ENCODE measurements around the gene SLC22A3. TPM values are rescaled to one million over a fixed set of nuclear protein-coding genes. Genes with fewer than 3 reads are reported as not detected.

SLC22A3 gene
- total RNA-seq, 4 donors from 2014 or later = 16.1 to 39.2 (median 28.1) TPM

GRCh38 chr6:160378218-160378617, 30.0 kb downstream of the SLC22A3 start:
- Histone ChIP-seq H3K36me3 (no peaks in the 10 kb centered on the region), H3K4me1 (peaks cover 0 to 4% of the 10 kb centered on the region in 2 donors), H3K9me3 (no peaks in the 10 kb centered on the region), H3K27me3 (no peaks in the 10 kb centered on the region), H3K27ac (peak overlapping the region; percentile 19 to 31), H3K4me3 (no peak overlapping the region)
- no peak for TF ChIP-seq POLR2A (IDR thresholded peaks at IDR 0.05)
- TF ChIP-seq, protein P1, sequence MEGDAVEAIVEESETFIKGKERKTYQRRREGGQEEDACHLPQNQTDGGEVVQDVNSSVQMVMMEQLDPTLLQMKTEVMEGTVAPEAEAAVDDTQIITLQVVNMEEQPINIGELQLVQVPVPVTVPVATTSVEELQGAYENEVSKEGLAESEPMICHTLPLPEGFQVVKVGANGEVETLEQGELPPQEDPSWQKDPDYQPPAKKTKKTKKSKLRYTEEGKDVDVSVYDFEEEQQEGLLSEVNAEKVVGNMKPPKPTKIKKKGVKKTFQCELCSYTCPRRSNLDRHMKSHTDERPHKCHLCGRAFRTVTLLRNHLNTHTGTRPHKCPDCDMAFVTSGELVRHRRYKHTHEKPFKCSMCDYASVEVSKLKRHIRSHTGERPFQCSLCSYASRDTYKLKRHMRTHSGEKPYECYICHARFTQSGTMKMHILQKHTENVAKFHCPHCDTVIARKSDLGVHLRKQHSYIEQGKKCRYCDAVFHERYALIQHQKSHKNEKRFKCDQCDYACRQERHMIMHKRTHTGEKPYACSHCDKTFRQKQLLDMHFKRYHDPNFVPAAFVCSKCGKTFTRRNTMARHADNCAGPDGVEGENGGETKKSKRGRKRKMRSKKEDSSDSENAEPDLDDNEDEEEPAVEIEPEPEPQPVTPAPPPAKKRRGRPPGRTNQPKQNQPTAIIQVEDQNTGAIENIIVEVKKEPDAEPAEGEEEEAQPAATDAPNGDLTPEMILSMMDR (IDR thresholded peaks at IDR 0.05) = no peak
- no peak for DNase-seq
- intact Hi-C loops (cut with DNase I; ENCODE audit: low total_unique reads) = no loop called here

DNA sequence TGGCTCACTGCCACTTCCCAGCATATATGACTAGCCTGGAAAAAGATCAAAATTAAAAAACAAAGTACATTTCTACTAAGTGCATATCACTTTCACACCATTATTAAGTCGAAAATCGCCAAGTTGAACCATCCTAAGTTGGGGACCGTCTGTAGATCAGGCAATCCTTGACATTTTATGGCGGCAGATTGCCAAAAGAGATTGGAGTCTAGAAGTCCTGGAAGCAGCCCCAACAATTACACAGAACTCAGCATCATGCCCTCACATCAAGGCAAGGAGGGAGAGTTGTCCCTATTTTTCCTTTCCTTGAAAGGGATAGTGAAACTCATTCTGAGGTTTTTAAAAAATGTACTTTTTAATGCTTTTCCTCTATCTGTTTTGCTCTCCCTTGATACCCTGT, 30.7 kb downstream of the SLC22A3 start:
- H3K9me3 ChIP-seq = no peaks in the 10 kb centered on the region
- no peak overlapping the region for H3K4me3 ChIP-seq
- H3K27ac ChIP-seq = peak overlapping the region; percentile 31 to 35
- TF ChIP-seq, protein P1 (IDR thresholded peaks at IDR 0.05) = no peak
- TF ChIP-seq POLR2A (IDR thresholded peaks at IDR 0.05) = no peak
- intact Hi-C loops (cut with DNase I; ENCODE audit: low total_unique reads) = no loop called here
- H3K36me3 ChIP-seq = no peaks in the 10 kb centered on the region
- H3K27me3 ChIP-seq = no peaks in the 10 kb centered on the region
- no peak for DNase-seq
- H3K4me1 ChIP-seq = peaks cover 0 to 4% of the 10 kb centered on the region in 2 donors

DNA sequence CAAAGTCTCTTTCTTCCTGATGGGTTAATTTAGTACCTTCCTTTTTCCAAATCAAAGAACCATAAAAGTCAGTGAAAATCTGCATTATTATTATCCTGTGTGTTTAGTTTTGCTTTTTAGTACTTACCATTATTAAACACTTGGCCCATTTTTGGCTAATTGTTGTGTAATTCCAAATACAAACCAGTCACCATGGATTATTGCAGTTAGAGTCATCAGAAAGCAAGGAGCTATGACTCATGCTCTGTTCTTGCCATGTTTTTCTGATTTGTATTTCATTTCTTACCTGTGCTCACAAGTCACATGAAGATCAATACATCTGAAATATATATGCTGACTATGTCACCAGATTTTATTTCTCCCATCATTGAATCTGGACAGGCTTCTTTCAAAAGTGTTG, 31.3 kb downstream of the SLC22A3 start:
- Histone ChIP-seq H3K9me3 (no peaks in the 10 kb centered on the region), H3K4me1 (peaks cover 0 to 4% of the 10 kb centered on the region in 2 donors), H3K27me3 (no peaks in the 10 kb centered on the region), H3K36me3 (no peaks in the 10 kb centered on the region), H3K4me3 (no peak overlapping the region), H3K27ac (peak overlapping the region; percentile 31 to 35)
- no peak for TF ChIP-seq POLR2A (IDR thresholded peaks at IDR 0.05)
- intact Hi-C loops (cut with DNase I; ENCODE audit: low total_unique reads) = no loop called here
- DNase-seq = no peak

DNA sequence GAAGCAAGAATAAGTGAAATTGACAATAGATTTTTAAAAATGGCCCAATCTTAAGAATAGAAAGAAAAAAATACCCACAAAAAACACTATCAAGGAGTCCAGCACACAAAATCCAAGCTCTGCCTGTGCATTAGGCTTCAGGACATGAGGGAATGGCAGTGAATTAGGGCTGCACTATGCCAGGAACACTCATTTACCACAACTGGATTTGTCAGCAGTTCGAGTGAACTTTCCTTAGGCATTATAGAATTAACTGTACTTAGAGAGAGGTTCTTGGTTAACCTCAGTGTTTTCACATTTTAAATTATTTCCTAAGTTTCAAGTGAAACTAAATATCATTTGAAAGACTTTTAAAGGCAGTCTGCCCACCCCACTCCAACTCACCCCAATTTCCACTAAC, 34.8 kb downstream of the SLC22A3 start:
- no peaks in the 10 kb centered on the region for H3K27me3 ChIP-seq
- H3K36me3 ChIP-seq = no peaks in the 10 kb centered on the region
- no peak overlapping the region for H3K4me3 ChIP-seq
- no peaks in the 10 kb centered on the region for H3K9me3 ChIP-seq
- no peak overlapping the region for H3K27ac ChIP-seq
- peaks cover 10 to 12% of the 10 kb centered on the region in 2 donors for H3K4me1 ChIP-seq
- no peak for DNase-seq
- intact Hi-C loops (cut with DNase I; ENCODE audit: low total_unique reads) = no loop called here
- TF ChIP-seq, protein P1 (IDR thresholded peaks at IDR 0.05) = no peak
- TF ChIP-seq POLR2A (IDR thresholded peaks at IDR 0.05) = no peak

GRCh38 chr6:160386869-160387530, 38.8 kb downstream of the SLC22A3 start:
- H3K27ac ChIP-seq = peak overlapping the region; percentile 31 to 72
- intact Hi-C loops (cut with DNase I; ENCODE audit: low total_unique reads) = no loop called here
- H3K4me1 ChIP-seq = peaks cover 5 to 12% of the 10 kb centered on the region in 2 donors
- H3K27me3 ChIP-seq = no peaks in the 10 kb centered on the region
- DNase-seq = peak in 1 of 2 donors; percentile 67
- TF ChIP-seq POLR2A (IDR thresholded peaks at IDR 0.05) = no peak
- TF ChIP-seq, protein P1 (IDR thresholded peaks at IDR 0.05) = no peak
- H3K9me3 ChIP-seq = no peaks in the 10 kb centered on the region
- H3K36me3 ChIP-seq = no peaks in the 10 kb centered on the region
- no peak overlapping the region for H3K4me3 ChIP-seq

All from uterus (tissue), 4 donors.